Karpas-422 (cell line): ENCODE measurements around the gene CFAP119. TPM values are rescaled to one million over a fixed set of nuclear protein-coding genes. Genes with fewer than 3 reads are reported as not detected.

Source experiments
- DNase-seq: peaks from one replicate; pipeline ENCODE4 v3.0.0-alpha.2; 2015
- H2AFZ ChIP-seq: fragments of 200-600 bp; sonication (generic); 2 replicates; pipeline ENCODE4 v1.6.1; 2014; ENCODE audit warnings: antibody characterized with exemption, low read length, mixed read lengths
- H3K27ac ChIP-seq: fragments of 200-600 bp; sonication (generic); 2 replicates; pipeline ENCODE4 v1.5.1; 2014; ENCODE audit warnings: mild to moderate bottlenecking, low read length, moderate library complexity
- H3K27me3 ChIP-seq: fragments of 200-600 bp; sonication (generic); 2 replicates; pipeline ENCODE4 v1.6.1; 2014; ENCODE audit warnings: low read length, mixed read lengths
- H3K36me3 ChIP-seq: fragments of 200-600 bp; sonication (generic); 2 replicates; pipeline ENCODE4 v1.6.1; 2014; ENCODE audit warnings: low read length, mixed read lengths; ENCODE audit not compliant: insufficient read depth
- H3K4me1 ChIP-seq: fragments of 200-600 bp; sonication (generic); 2 replicates; pipeline ENCODE4 v1.6.1; 2014; ENCODE audit warnings: mild to moderate bottlenecking, low read length, mixed read lengths
- H3K4me2 ChIP-seq: fragments of 200-600 bp; sonication (generic); 2 replicates; pipeline ENCODE4 v1.6.1; 2014; ENCODE audit warnings: low read length, low read depth, mild to moderate bottlenecking; ENCODE audit not compliant: poor library complexity, severe bottlenecking
- H3K4me3 ChIP-seq: fragments of 200-600 bp; sonication (generic); 2 replicates; pipeline ENCODE4 v1.5.1; 2014; ENCODE audit warnings: mild to moderate bottlenecking, antibody characterized with exemption, low read length, mixed read lengths
- H3K79me2 ChIP-seq: fragments of 200-600 bp; sonication (generic); 2 replicates; pipeline ENCODE4 v1.6.1; 2014; ENCODE audit warnings: mild to moderate bottlenecking, low read length, mixed read lengths
- H3K9ac ChIP-seq: fragments of 200-600 bp; sonication (generic); 2 replicates; pipeline ENCODE4 v1.6.0; 2014; ENCODE audit warnings: low read length
- H3K9me2 ChIP-seq: fragments of 200-600 bp; sonication (generic), shearing (Covaris generic); replicated peaks from 2 replicates; pipeline ENCODE4 v1.6.0; 2014; ENCODE audit warnings: mild to moderate bottlenecking, low read length, moderate library complexity; ENCODE audit not compliant: insufficient read depth
- H3K9me3 ChIP-seq: fragments of 300-700, 200-600 bp; sonication (generic); 2 replicates; pipeline ENCODE4 v1.6.1; 2014; ENCODE audit warnings: low read length, mixed read lengths
- H4K20me1 ChIP-seq: fragments of 200-600 bp; sonication (generic); 2 replicates; pipeline ENCODE4 v1.6.1; 2014; ENCODE audit warnings: mild to moderate bottlenecking, antibody characterized with exemption, low read length, low read depth; ENCODE audit not compliant: insufficient read depth
- total RNA-seq: library from RNA; depleted of rRNA; stranded (reverse); fragments of >200 nt; shearing (Covaris generic); gene quantifications from 2 replicates; pipeline ENCODE4 v1.2.3, GENCODE V29; 2014; ENCODE audit warnings: low replicate concordance

The CFAP119 gene
- total RNA-seq, 1 experiment from 2014 or later = 8.9 TPM

DNA sequence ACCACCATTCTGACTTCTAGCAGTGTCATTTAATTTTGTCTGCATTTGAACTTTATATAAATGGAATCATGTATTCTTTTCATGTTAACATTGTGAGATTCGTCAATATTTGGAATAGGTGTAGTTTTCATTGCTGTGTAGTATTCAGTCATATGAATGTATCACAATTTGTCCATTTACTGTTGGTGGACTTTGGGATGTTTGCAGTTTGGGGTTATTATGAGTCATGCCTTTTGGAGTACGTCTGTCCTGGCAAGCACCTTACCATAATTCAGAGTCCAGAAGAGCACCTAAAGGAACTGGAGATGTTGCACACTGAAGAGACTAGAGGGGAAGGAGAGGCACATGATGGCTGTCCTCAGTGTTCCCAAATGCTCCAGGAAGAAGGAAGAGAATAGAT, 16.8 kb downstream of the CFAP119 start:
- no peak overlapping the region for H3K4me3 ChIP-seq
- H3K4me1 ChIP-seq = peaks cover 15% of the 10 kb centered on the region
- H3K27ac ChIP-seq = no peak overlapping the region
- no peak overlapping the region for H2AFZ ChIP-seq
- peaks cover 15% of the 10 kb centered on the region for H3K79me2 ChIP-seq
- H3K9ac ChIP-seq = no peak overlapping the region
- no peaks in the 10 kb centered on the region for H3K9me2 ChIP-seq
- no peaks in the 10 kb centered on the region for H3K27me3 ChIP-seq
- no peak for DNase-seq
- H4K20me1 ChIP-seq = 0 out of 2 replicates have a peak, but pooled peaks cover 8% of the 10 kb centered on the region
- H3K9me3 ChIP-seq = no peaks in the 10 kb centered on the region
- H3K36me3 ChIP-seq = peaks cover 16% of the 10 kb centered on the region; the same call in 1 of the 2 replicates
- no peak overlapping the region for H3K4me2 ChIP-seq

- Histone ChIP-seq H4K20me1 (0 out of 2 replicates have a peak, but pooled peaks cover 4% of the 10 kb centered on the region), H2AFZ (no peak overlapping the region), H3K27me3 (no peaks in the 10 kb centered on the region), H3K27ac (no peak overlapping the region), H3K36me3 (peaks cover 16% of the 10 kb centered on the region; the same call in 1 of the 2 replicates), H3K4me2 (no peak overlapping the region), H3K4me1 (peaks cover 8% of the 10 kb centered on the region), H3K4me3 (no peak overlapping the region), H3K9me3 (no peaks in the 10 kb centered on the region), H3K9ac (no peak overlapping the region), H3K79me2 (peaks cover 6% of the 10 kb centered on the region), H3K9me2 (no peaks in the 10 kb centered on the region)
- no peak for DNase-seq
These were observed 17.7 kb downstream of the CFAP119 start for GRCh38 chr16:30744183-30744582.

DNA sequence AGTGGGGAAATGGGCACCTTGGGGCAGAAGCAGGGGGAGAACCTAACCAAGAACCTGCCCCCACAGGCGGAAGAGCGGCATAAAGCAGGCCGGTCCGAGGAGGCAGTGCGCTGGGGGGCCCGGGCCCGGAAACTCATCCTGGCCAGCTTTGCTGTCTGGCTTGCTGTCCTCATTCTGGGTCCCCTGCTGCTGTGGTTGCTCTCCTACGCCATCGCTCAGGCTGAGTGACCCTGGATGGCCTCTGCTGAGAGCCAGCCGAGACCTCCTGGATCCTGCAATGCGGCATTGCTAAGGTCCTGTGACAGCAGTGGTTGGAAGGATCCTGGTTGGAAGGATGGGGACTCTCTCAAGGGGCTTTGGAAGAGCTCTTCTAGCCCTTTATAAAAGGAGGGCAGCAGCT, 18.1 kb downstream of the CFAP119 start:
- Histone ChIP-seq H4K20me1 (0 out of 2 replicates have a peak, but pooled peaks cover 4% of the 10 kb centered on the region), H3K9ac (no peak overlapping the region), H2AFZ (no peak overlapping the region), H3K27me3 (no peaks in the 10 kb centered on the region), H3K36me3 (peaks cover 16% of the 10 kb centered on the region; the same call in 1 of the 2 replicates), H3K4me3 (no peak overlapping the region), H3K4me1 (peaks cover 6% of the 10 kb centered on the region), H3K27ac (no peak overlapping the region), H3K79me2 (peaks cover 2% of the 10 kb centered on the region), H3K9me2 (no peaks in the 10 kb centered on the region), H3K9me3 (no peaks in the 10 kb centered on the region), H3K4me2 (no peak overlapping the region)
- no peak for DNase-seq

DNA sequence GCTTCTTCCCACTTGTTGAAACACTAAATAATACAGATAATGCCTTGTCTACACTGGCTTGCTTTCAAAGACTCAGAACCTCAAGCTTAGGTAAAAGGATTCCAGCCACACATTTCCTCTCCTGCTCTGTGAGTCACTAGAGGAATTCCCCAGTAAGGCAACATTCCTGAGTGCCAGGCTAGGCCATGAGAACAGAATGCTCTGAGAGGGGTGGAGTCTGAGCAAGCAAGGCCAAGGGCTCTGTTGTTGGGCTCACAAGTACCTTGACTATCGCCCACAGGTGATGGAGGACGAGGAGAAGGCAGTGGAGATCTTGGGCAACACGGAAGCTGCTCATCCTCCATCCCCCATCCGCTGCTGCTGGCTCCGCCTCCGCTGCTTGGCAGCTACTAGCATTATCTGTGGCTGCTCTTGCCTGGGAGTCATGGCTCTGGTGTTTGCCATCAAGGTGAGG, 20.4 kb downstream of the CFAP119 start:
- Histone ChIP-seq H3K9ac (no peak overlapping the region), H3K79me2 (no peaks in the 10 kb centered on the region), H3K36me3 (peaks cover 23% of the 10 kb centered on the region), H2AFZ (no peak overlapping the region), H3K9me3 (no peaks in the 10 kb centered on the region), H3K4me2 (no peak overlapping the region), H3K4me1 (no peaks in the 10 kb centered on the region), H3K27ac (no peak overlapping the region), H3K4me3 (no peak overlapping the region), H3K9me2 (no peaks in the 10 kb centered on the region), H3K27me3 (no peaks in the 10 kb centered on the region), H4K20me1 (0 out of 2 replicates have a peak, but pooled peaks cover 4% of the 10 kb centered on the region)
- no peak for DNase-seq

- Histone ChIP-seq H3K9me2 (no peaks in the 10 kb centered on the region), H3K9ac (no peak overlapping the region), H3K27me3 (no peaks in the 10 kb centered on the region), H3K4me1 (no peaks in the 10 kb centered on the region), H3K36me3 (peaks cover 23% of the 10 kb centered on the region), H3K79me2 (no peaks in the 10 kb centered on the region), H2AFZ (no peak overlapping the region), H3K4me3 (no peak overlapping the region), H4K20me1 (0 out of 2 replicates have a peak, but pooled peaks cover 4% of the 10 kb centered on the region), H3K9me3 (no peaks in the 10 kb centered on the region), H3K27ac (no peak overlapping the region), H3K4me2 (no peak overlapping the region)
- DNase-seq = no peak
These were observed 21.3 kb downstream of the CFAP119 start for GRCh38 chr16:30740364-30741251.

DNA sequence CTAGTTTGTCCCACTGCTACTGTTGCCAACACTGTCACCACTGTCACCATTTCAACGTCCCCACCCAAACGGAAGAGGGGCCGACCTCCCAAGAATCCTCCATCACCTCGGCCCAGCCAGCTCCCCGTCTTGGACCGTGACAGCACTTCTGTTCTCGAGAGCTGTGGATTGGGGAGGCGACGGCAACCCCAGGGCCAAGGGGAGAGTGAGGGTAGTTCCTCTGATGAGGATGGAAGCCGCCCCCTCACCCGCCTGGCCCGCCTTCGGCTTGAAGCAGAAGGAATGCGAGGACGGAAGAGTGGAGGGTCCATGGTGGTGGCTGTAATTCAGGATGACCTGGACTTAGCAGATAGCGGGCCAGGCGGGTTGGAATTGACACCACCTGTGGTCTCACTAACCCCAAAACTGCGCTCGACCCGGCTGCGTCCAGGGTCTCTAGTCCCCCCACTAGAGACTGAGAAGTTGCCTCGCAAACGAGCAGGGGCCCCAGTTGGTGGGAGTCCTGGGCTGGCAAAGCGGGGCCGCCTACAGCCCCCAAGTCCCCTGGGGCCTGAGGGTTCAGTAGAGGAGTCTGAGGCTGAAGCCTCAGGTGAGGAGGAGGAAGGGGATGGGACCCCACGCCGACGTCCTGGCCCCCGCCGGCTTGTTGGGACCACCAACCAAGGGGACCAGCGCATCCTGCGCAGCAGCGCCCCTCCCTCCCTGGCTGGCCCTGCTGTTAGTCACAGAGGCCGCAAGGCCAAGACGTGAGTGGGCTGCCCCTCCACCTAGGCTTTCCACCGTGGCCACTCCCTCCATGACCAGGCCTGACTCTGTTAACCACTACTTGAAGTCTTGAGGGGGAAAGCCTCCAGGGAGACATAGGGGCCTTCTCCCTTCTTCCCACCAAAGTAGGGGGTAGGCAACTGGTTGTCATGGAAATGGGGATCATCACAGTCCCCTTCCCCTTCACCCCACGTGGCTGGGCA, 22.6 kb downstream of the CFAP119 start:
- Histone ChIP-seq H4K20me1 (0 out of 2 replicates have a peak, but pooled peaks cover 4% of the 10 kb centered on the region), H3K9ac (no peak overlapping the region)

GRCh38 chr16:30737794-30738648, 23.8 kb downstream of the CFAP119 start:
- Histone ChIP-seq H3K4me3 (no peak overlapping the region), H3K4me1 (no peaks in the 10 kb centered on the region), H3K36me3 (peaks cover 32% of the 10 kb centered on the region), H4K20me1 (0 out of 2 replicates have a peak, but pooled peaks cover 4% of the 10 kb centered on the region), H2AFZ (no peak overlapping the region), H3K9me3 (no peaks in the 10 kb centered on the region), H3K4me2 (no peak overlapping the region), H3K9ac (no peak overlapping the region), H3K9me2 (no peaks in the 10 kb centered on the region), H3K27ac (no peak overlapping the region), H3K27me3 (no peaks in the 10 kb centered on the region), H3K79me2 (no peaks in the 10 kb centered on the region)
- DNase-seq = no peak

More for the DNA sequence above, 22.6 kb downstream of the CFAP119 start:
- Histone ChIP-seq H3K79me2 (no peaks in the 10 kb centered on the region), H3K27ac (no peak overlapping the region), H3K9me2 (no peaks in the 10 kb centered on the region), H3K36me3 (peaks cover 25% of the 10 kb centered on the region), H3K4me1 (no peaks in the 10 kb centered on the region), H3K27me3 (no peaks in the 10 kb centered on the region), H2AFZ (no peak overlapping the region), H3K9me3 (no peaks in the 10 kb centered on the region), H3K4me2 (no peak overlapping the region), H3K4me3 (no peak overlapping the region)
- no peak for DNase-seq
